Effector memory CD4-positive, alpha-beta T cell (primary cell): ENCODE results near the gene GPR176.

Source experiments
- DNase-seq, 3 donors: peaks; one replicate each; pipeline ENCODE4 v3.0.0-alpha.2; 2020
- H3K27ac ChIP-seq: 2 replicates; pipeline ENCODE4 v1.7.0; 2013; ENCODE audit warnings: mild to moderate bottlenecking, low read length, moderate library complexity; ENCODE audit not compliant: insufficient read depth, poor library complexity, severe bottlenecking
- H3K27me3 ChIP-seq: replicated peaks from 2 replicates; pipeline ENCODE4 v1.7.0; 2013; ENCODE audit warnings: mild to moderate bottlenecking, low read length; ENCODE audit not compliant: insufficient read depth, control insufficient read depth, poor library complexity, severe bottlenecking
- H3K36me3 ChIP-seq: 2 replicates; pipeline ENCODE4 v1.7.0; 2013; ENCODE audit warnings: mild to moderate bottlenecking, low read length, moderate library complexity; ENCODE audit not compliant: control insufficient read depth, insufficient read depth
- H3K4me1 ChIP-seq: 2 replicates; pipeline ENCODE4 v1.7.0; 2013; ENCODE audit warnings: low read length, mild to moderate bottlenecking; ENCODE audit not compliant: control insufficient read depth, insufficient read depth, poor library complexity, severe bottlenecking
- H3K4me3 ChIP-seq: 2 replicates; pipeline ENCODE4 v1.7.0; 2013; ENCODE audit warnings: low read length, low read depth, mild to moderate bottlenecking; ENCODE audit not compliant: insufficient read depth, poor library complexity, severe bottlenecking
- H3K9me3 ChIP-seq: 2 replicates; pipeline ENCODE4 v1.7.0; 2013; ENCODE audit warnings: mild to moderate bottlenecking, low read length, moderate library complexity; ENCODE audit not compliant: control insufficient read depth

Gene GPR176

GRCh38 chr15:39792844-39793335 is 127.2 kb downstream of the GPR176 start:
- H3K36me3 ChIP-seq: no peaks in the 10 kb centered on the region
- H3K4me1 ChIP-seq: no peaks in the 10 kb centered on the region
- H3K27me3 ChIP-seq: no peaks in the 10 kb centered on the region
- H3K9me3 ChIP-seq: no peaks in the 10 kb centered on the region
- no peak overlapping the region for H3K27ac ChIP-seq
- DNase-seq: no peak
- no peak overlapping the region for H3K4me3 ChIP-seq

DNA sequence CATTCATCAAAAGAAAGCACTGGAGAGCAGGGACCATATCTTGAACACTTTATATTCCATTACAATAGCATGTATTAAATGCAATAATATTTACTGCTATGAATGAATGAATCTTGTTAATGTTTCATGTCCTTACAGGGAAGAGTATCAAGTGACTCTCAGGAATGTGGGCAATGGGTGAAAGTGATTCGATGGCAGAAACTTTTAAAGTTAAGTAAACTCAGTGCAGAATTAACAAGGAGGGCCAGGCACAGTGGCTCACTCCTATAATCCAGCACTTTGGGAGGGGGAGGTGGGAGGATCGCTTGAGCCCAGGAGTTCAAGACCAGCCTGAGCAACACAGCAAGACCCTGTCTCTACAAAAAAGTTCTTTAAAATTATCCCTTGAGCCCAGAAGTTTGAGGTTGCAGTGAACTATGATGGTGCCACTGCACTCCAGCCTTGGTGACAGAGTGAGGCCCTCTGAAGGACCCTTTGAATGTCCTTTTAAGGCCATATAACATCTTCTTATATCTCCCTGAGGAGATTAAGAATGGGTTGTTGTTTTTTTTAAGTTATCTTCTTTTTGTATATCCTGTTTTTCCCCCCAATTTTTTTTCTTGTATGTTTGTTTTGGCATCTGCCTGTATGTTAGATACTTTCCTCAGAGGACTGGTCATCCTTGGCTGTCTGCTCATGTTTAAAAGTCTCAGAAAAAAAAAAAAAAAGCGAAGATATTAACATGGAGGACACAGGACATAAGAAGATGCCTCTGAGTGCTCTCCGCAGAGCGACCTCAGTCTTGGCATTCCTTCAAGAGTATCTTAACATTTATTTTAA is 127.8 kb downstream of the GPR176 start:
- Histone ChIP-seq H3K4me1 (no peaks in the 10 kb centered on the region), H3K9me3 (no peaks in the 10 kb centered on the region), H3K27me3 (no peaks in the 10 kb centered on the region), H3K4me3 (no peak overlapping the region), H3K27ac (no peak overlapping the region), H3K36me3 (no peaks in the 10 kb centered on the region)
- no peak for DNase-seq

GRCh38 chr15:39789736-39790135 is 130.3 kb downstream of the GPR176 start:
- DNase-seq: no peak
- Histone ChIP-seq H3K27ac (no peak overlapping the region), H3K4me1 (no peaks in the 10 kb centered on the region), H3K4me3 (no peak overlapping the region), H3K27me3 (no peaks in the 10 kb centered on the region), H3K36me3 (no peaks in the 10 kb centered on the region), H3K9me3 (no peaks in the 10 kb centered on the region)

- Histone ChIP-seq H3K4me3 (no peak overlapping the region), H3K9me3 (no peaks in the 10 kb centered on the region), H3K27me3 (no peaks in the 10 kb centered on the region), H3K36me3 (no peaks in the 10 kb centered on the region), H3K4me1 (peaks cover 2% of the 10 kb centered on the region), H3K27ac (no peak overlapping the region)
- DNase-seq: no peak
These were observed 131.1 kb downstream of the GPR176 start for GRCh38 chr15:39788800-39789565.

DNA sequence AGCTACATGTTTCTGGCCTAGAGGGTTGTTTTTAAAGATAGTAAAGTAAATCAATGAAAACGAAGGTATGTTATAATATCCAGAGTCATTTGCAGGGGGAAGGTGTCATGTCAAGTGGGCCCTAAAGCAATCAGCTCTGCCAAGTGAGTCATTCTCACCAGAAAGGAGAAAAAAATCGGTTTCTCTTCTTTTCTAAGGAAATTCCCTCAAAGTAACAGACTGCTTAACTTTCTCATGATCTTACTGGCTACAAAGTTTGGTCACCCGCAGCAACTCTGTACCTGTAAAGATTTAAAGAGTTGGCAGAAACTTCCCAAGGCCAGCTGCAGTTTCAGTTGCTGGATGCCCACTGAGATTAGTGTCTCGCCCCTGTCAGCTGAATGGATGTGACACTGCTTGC is 132.0 kb downstream of the GPR176 start:
- no peak for DNase-seq
- Histone ChIP-seq H3K9me3 (no peaks in the 10 kb centered on the region), H3K4me3 (no peak overlapping the region), H3K27me3 (no peaks in the 10 kb centered on the region), H3K4me1 (peaks cover 6% of the 10 kb centered on the region), H3K36me3 (no peaks in the 10 kb centered on the region), H3K27ac (no peak overlapping the region)

GRCh38 chr15:39787479-39787878 is 132.6 kb downstream of the GPR176 start:
- no peaks in the 10 kb centered on the region for H3K36me3 ChIP-seq
- H3K9me3 ChIP-seq: no peaks in the 10 kb centered on the region
- peaks cover 6% of the 10 kb centered on the region for H3K4me1 ChIP-seq
- no peaks in the 10 kb centered on the region for H3K27me3 ChIP-seq
- DNase-seq: no peak
- no peak overlapping the region for H3K4me3 ChIP-seq
- H3K27ac ChIP-seq: no peak overlapping the region

DNA sequence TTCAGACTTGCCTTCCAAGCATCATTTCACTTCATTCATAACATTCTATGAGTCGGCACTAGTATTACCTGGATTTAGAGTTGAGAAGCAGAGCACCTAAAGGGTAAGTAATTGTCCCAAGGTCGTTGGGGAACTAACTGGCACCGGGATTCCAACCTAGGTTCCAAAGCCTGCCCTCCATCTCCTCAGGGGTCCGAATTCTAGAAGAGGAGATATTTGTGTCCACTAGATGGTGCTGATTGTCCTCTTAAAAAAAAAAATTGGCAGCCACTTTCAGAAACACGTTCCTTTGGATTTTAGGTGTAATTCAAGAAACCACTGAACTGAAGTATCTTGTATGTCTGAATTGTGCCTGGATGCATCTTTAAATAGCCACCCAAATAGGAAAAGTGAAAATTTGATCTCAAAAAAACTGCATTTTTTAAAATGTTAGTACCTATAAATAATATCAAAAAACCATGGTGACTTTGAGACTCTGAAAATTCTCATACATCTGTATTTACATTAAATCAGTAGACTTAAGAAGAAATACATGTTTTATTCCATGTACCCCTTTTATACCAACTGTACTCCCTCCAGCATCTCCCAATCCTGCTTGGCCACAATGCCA is 133.5 kb downstream of the GPR176 start:
- Histone ChIP-seq H3K27ac (no peak overlapping the region), H3K4me3 (no peak overlapping the region), H3K27me3 (no peaks in the 10 kb centered on the region), H3K4me1 (peaks cover 6% of the 10 kb centered on the region), H3K9me3 (no peaks in the 10 kb centered on the region), H3K36me3 (no peaks in the 10 kb centered on the region)
- no peak for DNase-seq

DNA sequence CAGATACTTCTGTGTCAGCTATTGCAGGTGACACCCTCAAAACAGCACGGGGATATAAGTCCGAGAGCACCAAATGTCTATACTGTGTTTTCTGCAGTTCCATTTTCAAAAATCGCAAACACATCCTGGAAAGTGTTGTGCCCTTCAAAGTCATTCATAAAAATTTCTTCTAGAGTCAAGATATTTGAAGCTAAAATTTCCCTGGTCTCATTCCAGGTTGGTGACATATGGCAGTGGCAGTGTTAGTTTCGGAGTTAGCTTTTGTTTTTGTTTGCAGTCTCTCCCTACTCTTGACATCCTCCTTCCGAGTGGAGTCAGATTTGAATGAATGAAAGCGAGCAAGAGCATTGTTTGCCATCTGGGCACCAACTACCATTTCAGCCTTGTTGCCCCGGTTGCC is 134.2 kb downstream of the GPR176 start:
- Histone ChIP-seq H3K4me1 (peaks cover 6% of the 10 kb centered on the region), H3K4me3 (no peak overlapping the region), H3K27me3 (no peaks in the 10 kb centered on the region), H3K9me3 (no peaks in the 10 kb centered on the region), H3K27ac (no peak overlapping the region), H3K36me3 (no peaks in the 10 kb centered on the region)
- no peak for DNase-seq

- H3K27ac ChIP-seq: no peak overlapping the region
- H3K9me3 ChIP-seq: no peaks in the 10 kb centered on the region
- no peak for DNase-seq
- H3K36me3 ChIP-seq: no peaks in the 10 kb centered on the region
- peaks cover 6% of the 10 kb centered on the region for H3K4me1 ChIP-seq
- H3K4me3 ChIP-seq: no peak overlapping the region
- no peaks in the 10 kb centered on the region for H3K27me3 ChIP-seq
These were observed 134.9 kb downstream of the GPR176 start for GRCh38 chr15:39785139-39785538.

GRCh38 chr15:39784638-39785037 is 135.4 kb downstream of the GPR176 start:
- no peak overlapping the region for H3K27ac ChIP-seq
- no peaks in the 10 kb centered on the region for H3K9me3 ChIP-seq
- H3K27me3 ChIP-seq: no peaks in the 10 kb centered on the region
- H3K4me3 ChIP-seq: no peak overlapping the region
- H3K4me1 ChIP-seq: peaks cover 6% of the 10 kb centered on the region
- H3K36me3 ChIP-seq: no peaks in the 10 kb centered on the region
- no peak for DNase-seq
